NCI-H1930 (cell line): ENCODE data around the gene LZTS3.
"Not testable (repeated sequence)": the region's sequence is repeated elsewhere in the genome, so short reads cannot be mapped to it uniquely, and the experiment has no call there.

ENCODE experiments used
- DNase-seq, 2 experiments: peaks; one replicate each; lab custom pipeline; 2025; lab: John Stamatoyannopoulos, UW

Gene LZTS3

DNA sequence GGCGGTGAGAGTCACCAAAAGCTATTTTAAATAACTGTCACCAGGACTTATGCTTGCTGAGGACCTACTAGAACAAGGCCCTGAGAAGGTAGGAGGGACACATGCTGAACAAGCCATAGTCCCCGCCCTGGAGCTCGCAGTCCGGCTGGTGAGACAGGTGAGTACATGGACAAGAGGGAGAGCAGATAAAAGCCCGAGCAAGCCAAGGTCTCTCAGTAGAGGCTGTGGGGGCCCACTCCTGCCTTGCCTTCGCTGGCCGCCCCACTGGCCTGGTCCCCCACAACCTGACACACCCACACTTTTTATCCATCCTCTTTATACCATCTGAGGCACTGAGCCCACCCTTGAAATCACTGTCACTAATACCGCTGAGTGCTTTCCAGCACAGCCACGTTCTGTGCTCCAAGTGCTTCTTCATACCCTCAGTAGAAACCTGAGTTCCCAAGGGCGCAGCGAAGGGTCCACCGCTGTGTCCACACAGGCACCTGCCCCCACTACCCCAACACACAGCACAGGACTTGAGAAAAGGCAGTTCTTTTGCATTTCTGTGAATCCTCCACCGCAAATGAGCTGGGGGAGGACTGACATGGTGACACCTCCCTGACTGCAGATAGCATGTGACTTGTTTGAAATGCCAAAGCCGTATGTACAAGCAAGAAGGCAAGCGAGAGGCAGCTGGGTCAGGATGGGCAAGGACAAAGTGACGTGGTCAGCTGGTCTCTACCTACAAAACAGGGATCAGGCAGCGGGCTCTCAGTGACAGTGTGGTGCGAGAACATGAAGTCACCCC lies 19.1 kb upstream of the LZTS3 start:
- no peak for DNase-seq

DNA sequence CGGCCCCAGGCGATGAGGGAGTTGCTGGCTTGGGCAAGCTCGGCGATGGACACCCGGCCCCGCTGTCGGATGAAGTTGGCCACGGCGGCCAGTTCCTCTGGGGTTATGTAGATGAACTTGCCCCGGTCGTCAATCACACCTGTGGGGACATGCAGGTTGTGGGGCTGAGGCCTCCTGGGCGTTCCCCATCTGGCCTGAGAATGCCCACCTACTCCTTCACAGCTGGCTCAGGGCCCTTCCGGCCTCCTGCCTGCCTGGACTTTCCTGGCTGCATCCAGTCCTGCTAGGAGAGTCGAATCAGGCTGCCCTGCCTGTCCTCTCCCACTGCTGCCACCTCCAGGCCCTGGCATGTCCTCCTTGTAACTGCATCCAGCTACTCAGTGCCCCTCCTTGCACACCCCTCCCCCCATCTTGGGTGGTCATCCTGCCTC lies 17.3 kb upstream of the LZTS3 start:
- no peak for DNase-seq

DNA sequence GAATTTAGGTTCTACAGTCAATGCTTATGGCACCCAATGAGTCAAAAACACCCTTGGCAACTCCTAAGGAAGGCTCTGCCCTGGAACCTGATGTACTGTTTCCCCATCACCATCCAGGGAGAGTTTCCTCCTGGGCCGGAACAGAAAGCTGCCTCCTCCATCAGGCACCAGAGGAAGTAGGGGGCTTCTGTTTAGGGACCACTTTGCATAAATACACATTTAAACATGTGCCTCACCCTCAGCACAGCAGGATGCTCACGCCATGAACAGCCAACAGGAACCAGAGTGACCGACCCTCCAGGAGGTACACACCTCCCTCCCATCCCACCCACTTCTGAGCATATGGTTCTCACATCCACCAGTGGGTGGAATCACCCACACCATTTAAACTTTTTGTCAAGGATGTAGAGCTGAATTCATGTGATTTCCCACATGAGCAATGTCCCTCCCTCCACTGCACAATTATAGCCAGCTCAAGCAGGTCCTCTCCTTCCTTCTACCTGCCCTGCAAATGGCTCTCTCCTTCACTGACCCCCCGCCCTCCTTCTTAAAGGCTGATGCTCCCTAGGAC lies 16.3 kb upstream of the LZTS3 start:
- no peak for DNase-seq

GRCh38 chr20:3188823-3189413 lies 15.6 kb upstream of the LZTS3 start:
- DNase-seq = no peak

DNA sequence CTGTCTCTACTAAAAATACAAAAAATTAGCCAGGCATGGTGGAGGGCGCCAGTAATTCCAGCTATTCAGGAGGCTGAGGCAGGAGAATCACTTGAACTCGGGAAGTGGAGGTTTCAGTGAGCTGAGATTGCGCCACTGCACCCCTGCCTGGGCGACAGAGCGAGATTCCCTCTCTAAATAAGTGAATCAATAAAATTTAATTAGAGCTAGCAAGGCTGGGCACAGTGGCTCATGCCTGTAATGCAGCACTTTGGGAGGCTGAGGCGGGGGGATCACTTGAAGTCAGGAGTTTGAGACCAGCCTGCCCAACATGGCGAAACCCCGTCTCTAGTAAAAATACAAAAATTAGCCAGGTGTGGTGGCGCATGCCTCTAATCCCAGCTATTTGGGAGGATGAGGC lies 14.5 kb upstream of the LZTS3 start:
- DNase-seq = not testable (repeated sequence)

DNA sequence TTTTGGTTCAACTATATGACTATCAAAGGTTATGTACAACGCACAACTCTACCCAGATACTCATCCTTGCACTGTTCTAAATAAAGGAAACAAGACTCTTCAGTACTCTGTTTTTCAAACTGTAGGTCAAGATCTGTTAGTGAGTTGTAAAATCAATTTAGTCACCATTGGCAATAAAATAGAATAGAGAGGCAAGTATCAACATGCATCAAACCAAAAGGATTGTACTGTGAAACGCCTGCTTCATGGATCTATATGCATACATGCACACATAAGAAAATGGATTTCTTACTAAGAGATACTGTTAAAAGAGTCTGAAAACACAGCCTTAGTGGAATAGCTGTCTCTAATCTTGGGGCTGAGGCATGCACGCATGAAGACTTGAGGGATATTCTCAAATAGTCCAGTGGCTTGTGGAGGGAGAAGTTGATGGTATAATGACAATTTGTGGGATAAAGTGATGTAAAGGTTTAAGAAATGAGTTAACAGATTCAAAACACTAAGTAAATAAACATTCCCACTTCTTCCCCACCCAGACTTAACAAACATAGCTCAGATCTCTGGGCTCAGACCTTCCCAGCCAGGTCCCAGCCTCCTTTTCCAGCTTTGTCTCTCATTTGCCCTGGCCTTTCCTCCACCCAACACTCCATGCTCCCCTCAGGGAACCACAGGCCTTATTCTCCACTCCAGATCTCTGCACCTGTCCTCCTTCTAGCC lies 10.7 kb upstream of the LZTS3 start:
- DNase-seq = no peak

- not testable (repeated sequence) for DNase-seq
These were observed 9.1 kb upstream of the LZTS3 start for GRCh38 chr20:3182429-3182828.

DNA sequence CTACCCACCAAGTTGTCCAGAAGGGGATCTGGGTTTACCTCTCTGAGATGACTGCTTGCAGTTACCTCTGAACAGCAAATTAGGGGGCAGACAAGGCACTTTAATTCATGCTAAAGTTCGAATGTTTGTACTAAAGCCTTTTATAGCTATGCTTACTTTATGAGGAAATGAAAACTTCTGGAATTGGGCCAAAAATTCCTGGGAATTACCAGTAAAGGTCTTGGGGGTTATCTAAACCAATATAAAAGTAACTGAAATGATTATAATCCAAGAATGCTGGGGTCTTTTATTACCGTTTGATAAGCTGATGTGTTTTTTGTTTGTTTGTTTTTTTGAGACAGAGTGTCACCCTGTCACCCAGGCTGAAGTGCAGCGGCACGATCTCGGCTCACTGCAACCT lies 7.9 kb upstream of the LZTS3 start:
- DNase-seq = no peak

DNA sequence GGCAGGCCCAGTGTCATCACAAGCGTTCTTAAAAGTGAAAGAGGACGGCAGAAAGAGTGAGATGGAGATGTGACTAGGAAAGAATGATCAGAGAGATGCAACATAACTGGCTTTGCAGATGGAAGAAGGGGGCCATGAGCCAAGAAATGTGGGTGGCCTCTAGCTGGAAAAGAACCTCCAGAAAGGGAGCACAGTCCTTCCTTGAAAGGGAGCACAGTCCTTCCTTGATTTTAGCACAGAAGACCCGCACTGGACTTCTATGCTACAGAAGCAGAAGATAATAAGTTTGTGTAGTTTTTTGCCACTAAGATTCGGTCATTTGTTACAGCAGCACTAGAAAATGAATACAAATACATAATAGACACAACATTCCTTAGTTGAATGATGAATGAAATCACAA lies 7.0 kb upstream of the LZTS3 start:
- DNase-seq = no peak

DNA sequence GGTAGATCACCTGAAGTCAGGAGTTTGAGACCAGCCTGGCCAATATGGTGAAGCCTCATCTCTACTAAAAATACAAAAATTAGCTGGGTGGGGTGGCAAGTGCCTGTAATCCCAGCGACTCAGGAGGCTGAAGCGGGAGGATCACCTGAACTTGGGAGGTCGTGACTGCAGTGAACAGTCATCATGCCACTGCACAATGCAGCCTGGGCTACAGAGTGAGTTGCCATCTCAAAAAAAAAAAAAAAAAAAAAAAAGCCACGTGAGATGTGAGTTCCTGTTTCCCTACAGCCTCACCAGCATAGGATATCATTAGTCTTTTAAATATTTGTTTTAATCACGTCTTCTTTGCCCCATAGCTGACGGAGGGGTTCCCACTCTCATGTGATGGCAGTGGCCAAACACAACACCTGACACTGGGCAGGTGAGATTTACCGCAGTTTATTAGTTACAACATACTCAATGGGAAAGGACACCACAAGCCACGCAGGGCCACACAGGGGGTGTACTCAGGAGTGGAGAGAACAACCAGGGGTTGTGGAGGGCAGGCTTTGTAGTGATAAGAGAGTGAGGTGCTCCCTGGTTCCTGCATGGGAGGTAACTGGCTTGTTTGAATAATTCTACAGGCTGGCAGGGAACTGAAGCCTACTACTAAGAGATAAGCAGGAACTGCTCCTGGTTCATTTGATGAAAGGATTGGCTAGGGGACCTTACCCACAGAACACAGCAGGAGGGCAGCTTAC lies 4.6 kb upstream of the LZTS3 start:
- DNase-seq = no peak

- no peak for DNase-seq
These were observed 1.9 kb upstream of the LZTS3 start for GRCh38 chr20:3175270-3175669.

- DNase-seq = peak in 1 of 2 experiments; percentile 5
These were observed 1.3 kb upstream of the LZTS3 start for GRCh38 chr20:3174442-3175261.

GRCh38 chr20:3173610-3174441 lies 477 bp upstream of the LZTS3 start:
- DNase-seq = peak; percentile 43 to 90

GRCh38 chr20:3172126-3172932 lies 1.0 kb downstream of the LZTS3 start:
- DNase-seq = no peak

DNA sequence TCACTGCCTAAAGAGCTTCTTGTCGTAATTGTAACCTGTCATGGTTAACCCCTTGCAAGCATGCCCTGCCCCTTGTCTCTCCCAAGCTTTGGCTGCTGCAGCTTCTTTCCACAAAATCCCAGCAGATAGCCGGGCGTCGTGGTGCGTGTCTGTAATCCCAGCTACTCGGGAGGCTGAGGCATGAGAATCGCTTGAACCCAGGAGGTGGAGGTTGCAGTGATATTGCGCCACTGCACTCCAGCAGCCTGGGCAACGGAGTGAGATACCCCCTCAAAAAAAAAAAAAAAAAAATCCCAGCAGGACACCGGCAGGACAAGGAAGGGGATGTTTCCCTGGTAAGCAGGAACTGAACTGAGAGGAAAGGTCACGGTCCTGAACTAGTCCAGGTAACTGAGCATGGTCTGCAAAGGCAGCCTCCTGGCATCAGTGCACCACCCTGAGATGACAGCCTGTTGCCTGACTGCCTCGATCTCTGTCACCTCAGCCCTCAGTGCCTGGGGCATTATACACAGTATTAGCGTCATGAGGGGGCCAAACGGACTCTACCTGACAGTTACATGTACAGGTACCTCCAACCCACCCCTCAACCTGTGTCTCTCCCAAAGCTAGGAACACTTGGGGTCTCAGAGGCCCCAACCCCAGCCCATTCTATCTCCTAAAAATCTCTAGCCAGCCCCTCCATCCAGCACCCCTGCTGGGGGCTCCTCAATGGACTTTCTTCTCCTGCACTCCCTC lies 1.8 kb downstream of the LZTS3 start:
- no peak for DNase-seq

GRCh38 chr20:3168829-3169590 lies 4.3 kb downstream of the LZTS3 start:
- no peak for DNase-seq

- DNase-seq = no peak
These were observed 5.1 kb downstream of the LZTS3 start for GRCh38 chr20:3168079-3168828.
